ENCODE data around the gene MOCS3. TPM values are rescaled to one million over a fixed set of nuclear protein-coding genes. Genes with fewer than 3 reads are reported as not detected.

Gene MOCS3
- total and polyA plus RNA-seq, 2 donors (not counting 3 experiments of a cell fraction or from before 2014, with no cell fraction given), result 3.2 to 3.6 TPM

- no peaks in the 10 kb centered on the region for H3K9me1 ChIP-seq (replicated peaks; ENCODE audit: control insufficient read depth, extremely low read depth, insufficient read depth, low read length)
- DNase-seq (ENCODE audit: low read depth, low spot score), result no peak
- dilution Hi-C loops (cut with MboI; ENCODE audit: extremely low pct_ligation_motif_present, low sequenced_read_pairs), result no loop called here
- H3K4me1 ChIP-seq (ENCODE audit: control insufficient read depth, extremely low read depth, insufficient read depth, low read length), result peaks cover 22% of the 10 kb centered on the region
- peak overlapping the region in 1 of 3 experiments; percentile 90 for H3K4me3 ChIP-seq (replicated peaks in 1 of 3; ENCODE audit: insufficient read depth in 1 of 3, low read depth in 1 of 3, low read length in 3 of 3)
- POLR2A ChIA-PET, result interaction anchor here (1.0 to 2.2 kb wide), 2 partner anchors 8 to 12 kb away, joined by 4 to 7 read pairs; no protein-coding TSS in a partner anchor
- peaks cover 76% of the 10 kb centered on the region for H3K79me2 ChIP-seq (ENCODE audit: control insufficient read depth, insufficient read depth, low read length)
- H2AFZ ChIP-seq (ENCODE audit: low read depth, low read length), result no peak overlapping the region
- no TSS peak for BruUV-seq (replicated peaks)
- H3K36me3 ChIP-seq (ENCODE audit: control insufficient read depth in 2 of 2, extremely low read depth in 1 of 2, insufficient read depth in 2 of 2, low read length in 2 of 2), result peaks cover 2 to 25% of the 10 kb centered on the region in 2 experiments
- no peaks in the 10 kb centered on the region for H3K27me3 ChIP-seq (ENCODE audit: control insufficient read depth in 2 of 2, insufficient read depth in 2 of 2, low read length in 2 of 2)
- TF ChIP-seq EZH2 (IDR thresholded peaks at IDR 0.05; ENCODE audit: borderline replicate concordance, low read depth, low read length, severe bottlenecking) (no peak), GATA2 (IDR thresholded peaks at IDR 0.05; ENCODE audit: insufficient read depth, insufficient read length, low read depth, low read length) (no peak), POLR2A (IDR thresholded peaks at IDR 0.05; ENCODE audit: low read depth, low read length) (no peak), MYC (IDR thresholded peaks at IDR 0.05; ENCODE audit: low read depth, low read length) (no peak), FOS (IDR thresholded peaks at IDR 0.05; ENCODE audit: borderline replicate concordance, insufficient read depth, low read length) (no peak), POLR2AphosphoS5 (IDR thresholded peaks at IDR 0.05; ENCODE audit: insufficient read depth, low read depth, low read length) (no peak)
- TF ChIP-seq, protein P1, sequence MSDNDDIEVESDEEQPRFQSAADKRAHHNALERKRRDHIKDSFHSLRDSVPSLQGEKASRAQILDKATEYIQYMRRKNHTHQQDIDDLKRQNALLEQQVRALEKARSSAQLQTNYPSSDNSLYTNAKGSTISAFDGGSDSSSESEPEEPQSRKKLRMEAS (IDR thresholded peaks at IDR 0.05; ENCODE audit: insufficient read depth, insufficient read length), result no peak
- no peaks in the 10 kb centered on the region for H3K9me3 ChIP-seq (replicated peaks; ENCODE audit: control insufficient read depth, insufficient read depth, low read length)
- intact Hi-C loops (cut with micrococcal nuclease), result no loop called here
- no peak overlapping the region for H3K27ac ChIP-seq (ENCODE audit: insufficient read depth, low read depth, low read length)
- H4K20me1 ChIP-seq (replicated peaks; ENCODE audit: control insufficient read depth, extremely low read depth, insufficient read depth, low read length), result peaks cover 37% of the 10 kb centered on the region
- peak overlapping the region; percentile 91 for H3K4me2 ChIP-seq (ENCODE audit: insufficient read depth, low read length)
- no peak for FAIRE-seq
- no peak overlapping the region for H3K9ac ChIP-seq (replicated peaks; ENCODE audit: extremely low read depth, insufficient read depth, low read length)
- CTCF ChIA-PET, result interaction anchor here (0.8 to 11.1 kb wide), 10 partner anchors 13 to 134 kb away, joined by 3 to 119 read pairs (median 10); partner anchors contain the start of genes BCAS4, DPM1 and MOCS3
Measured at GRCh38 chr20:50928469-50928868, 30.1 kb upstream of the MOCS3 start.
